WERI-Rb-1 (cell line): ENCODE measurements around the gene PLPPR3.

Experiments
- DNase-seq: peaks from one replicate; pipeline ENCODE4 v3.0.0-alpha.2; 2020
- H3K27ac ChIP-seq: fragments of 250-450 bp; sonication (Bioruptor Pico); 2 replicates; pipeline ENCODE4 v1.5.1; 2020; ENCODE audit warnings: mild to moderate bottlenecking, moderate library complexity
- H3K27me3 ChIP-seq: fragments of 250-450 bp; sonication (Bioruptor Pico); 2 replicates; pipeline ENCODE4 v1.5.1; 2021; ENCODE audit warnings: mild to moderate bottlenecking, low read depth, moderate library complexity; ENCODE audit not compliant: insufficient read depth, severe bottlenecking
- H3K36me3 ChIP-seq: fragments of 250-450 bp; sonication (Bioruptor Pico); 2 replicates; pipeline ENCODE4 v1.5.1; 2020; ENCODE audit warnings: mild to moderate bottlenecking, moderate library complexity
- H3K4me3 ChIP-seq: 2 replicates; pipeline ENCODE4 v1.5.1; 2011; ENCODE audit warnings: low read depth, mild to moderate bottlenecking, control low read depth, low read length
- H3K9me3 ChIP-seq: fragments of 250-450 bp; sonication (Bioruptor Pico); 2 replicates; pipeline ENCODE4 v1.5.1; 2021; ENCODE audit warnings: mild to moderate bottlenecking, moderate library complexity; ENCODE audit not compliant: severe bottlenecking
- TF ChIP-seq, protein P1 (sequence below): IDR thresholded peaks from 2 replicates; pipeline ENCODE4 v1.5.1; 2011; ENCODE audit warnings: low read depth, mild to moderate bottlenecking, control low read depth, inconsistent platforms, low read length

PLPPR3 gene

DNA sequence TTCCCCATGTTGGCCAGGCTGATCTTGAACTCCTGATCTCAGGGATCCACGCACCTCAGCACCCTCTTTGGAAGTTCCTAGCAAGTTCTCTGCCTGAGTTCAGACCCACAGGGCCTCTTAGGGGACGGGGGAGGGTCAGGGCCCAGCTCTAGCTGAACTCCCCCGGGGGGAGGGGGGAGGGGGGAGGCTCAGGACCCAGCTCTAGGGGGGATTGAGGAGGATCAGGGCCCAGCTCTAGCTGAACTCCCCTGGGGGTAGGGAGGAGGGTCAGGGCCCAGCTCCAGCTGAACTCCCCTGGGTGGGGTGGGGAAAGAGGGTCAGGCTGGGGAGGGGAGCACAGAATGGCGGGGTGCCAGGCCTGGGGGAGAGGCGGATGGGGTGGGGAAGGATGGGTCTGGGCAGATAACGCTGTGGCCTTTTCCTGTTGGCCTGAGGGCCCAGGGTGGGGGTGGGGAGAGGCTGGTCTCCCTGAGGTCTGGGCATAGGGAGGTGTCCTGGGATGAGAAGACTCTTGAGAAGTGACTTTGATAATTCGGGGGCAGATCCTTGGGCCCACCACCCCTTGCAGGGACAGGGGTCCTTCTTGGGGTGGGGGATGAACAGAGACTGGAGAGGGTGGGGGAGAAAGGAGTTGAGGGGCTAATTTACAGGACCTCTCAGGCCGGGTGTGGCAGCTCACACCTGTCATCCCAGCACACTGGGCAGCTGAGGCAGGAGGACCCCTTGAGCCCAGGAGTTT, 30.0 kb downstream of the PLPPR3 start:
- TF ChIP-seq, protein P1, sequence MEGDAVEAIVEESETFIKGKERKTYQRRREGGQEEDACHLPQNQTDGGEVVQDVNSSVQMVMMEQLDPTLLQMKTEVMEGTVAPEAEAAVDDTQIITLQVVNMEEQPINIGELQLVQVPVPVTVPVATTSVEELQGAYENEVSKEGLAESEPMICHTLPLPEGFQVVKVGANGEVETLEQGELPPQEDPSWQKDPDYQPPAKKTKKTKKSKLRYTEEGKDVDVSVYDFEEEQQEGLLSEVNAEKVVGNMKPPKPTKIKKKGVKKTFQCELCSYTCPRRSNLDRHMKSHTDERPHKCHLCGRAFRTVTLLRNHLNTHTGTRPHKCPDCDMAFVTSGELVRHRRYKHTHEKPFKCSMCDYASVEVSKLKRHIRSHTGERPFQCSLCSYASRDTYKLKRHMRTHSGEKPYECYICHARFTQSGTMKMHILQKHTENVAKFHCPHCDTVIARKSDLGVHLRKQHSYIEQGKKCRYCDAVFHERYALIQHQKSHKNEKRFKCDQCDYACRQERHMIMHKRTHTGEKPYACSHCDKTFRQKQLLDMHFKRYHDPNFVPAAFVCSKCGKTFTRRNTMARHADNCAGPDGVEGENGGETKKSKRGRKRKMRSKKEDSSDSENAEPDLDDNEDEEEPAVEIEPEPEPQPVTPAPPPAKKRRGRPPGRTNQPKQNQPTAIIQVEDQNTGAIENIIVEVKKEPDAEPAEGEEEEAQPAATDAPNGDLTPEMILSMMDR = no peak
- Histone ChIP-seq H3K4me3 (no peak overlapping the region), H3K27me3 (no peaks in the 10 kb centered on the region), H3K9me3 (no peaks in the 10 kb centered on the region), H3K36me3 (no peaks in the 10 kb centered on the region), H3K27ac (peak overlapping the region; percentile 72)
- DNase-seq = peak; percentile 81

DNA sequence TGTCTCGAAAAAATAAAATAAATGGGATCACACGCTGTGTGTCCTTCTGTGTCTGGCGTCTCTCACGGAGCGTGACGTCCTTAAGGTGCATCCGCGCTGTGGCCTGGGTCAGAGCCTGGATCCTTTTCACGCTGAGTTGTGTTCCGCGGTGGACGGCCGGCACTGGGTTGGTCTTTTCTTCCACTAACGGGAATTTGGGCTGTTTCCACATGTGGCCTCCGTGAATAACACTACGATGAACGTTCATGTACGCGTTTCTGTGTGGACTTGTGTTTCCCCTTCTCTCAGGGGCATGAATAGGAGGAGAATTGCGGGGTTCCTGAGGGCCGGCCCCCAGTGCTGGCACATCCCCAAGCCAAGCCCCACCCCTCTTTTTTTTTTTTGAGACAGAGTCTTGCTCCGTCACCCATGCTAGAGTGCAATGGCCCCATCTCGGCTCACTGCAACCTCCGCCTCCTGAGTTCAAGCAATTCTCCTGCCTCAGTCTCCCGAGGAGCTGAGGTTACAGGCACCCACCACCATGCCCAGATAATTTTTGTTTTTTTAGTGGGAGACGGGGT, 30.7 kb downstream of the PLPPR3 start:
- Histone ChIP-seq H3K4me3 (no peak overlapping the region), H3K9me3 (no peaks in the 10 kb centered on the region), H3K36me3 (no peaks in the 10 kb centered on the region), H3K27me3 (no peaks in the 10 kb centered on the region), H3K27ac (peak overlapping the region; percentile 72)
- no peak for DNase-seq
- TF ChIP-seq, protein P1 = no peak

DNA sequence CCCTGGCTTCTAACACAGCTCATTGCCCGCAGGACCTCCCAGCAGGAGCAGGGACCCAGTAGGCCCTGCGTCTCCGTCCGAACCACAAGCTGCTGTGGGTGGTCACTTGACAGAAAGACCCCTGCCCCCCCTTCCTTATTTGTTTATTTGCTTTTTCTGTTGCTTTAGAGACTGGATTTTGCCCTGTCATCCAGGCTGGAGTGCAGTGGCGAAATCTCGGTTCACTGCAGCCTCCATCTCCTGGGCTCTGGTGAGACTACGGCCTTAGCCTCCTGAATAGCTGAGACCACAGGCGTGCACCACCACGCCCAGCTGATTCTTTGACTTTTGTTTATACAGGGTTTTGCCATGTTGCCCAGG, 32.1 kb downstream of the PLPPR3 start:
- no peak for DNase-seq
- Histone ChIP-seq H3K27me3 (no peaks in the 10 kb centered on the region), H3K27ac (peak overlapping the region; percentile 87), H3K9me3 (no peaks in the 10 kb centered on the region), H3K4me3 (no peak overlapping the region), H3K36me3 (no peaks in the 10 kb centered on the region)
- TF ChIP-seq, protein P1 = no peak

DNA sequence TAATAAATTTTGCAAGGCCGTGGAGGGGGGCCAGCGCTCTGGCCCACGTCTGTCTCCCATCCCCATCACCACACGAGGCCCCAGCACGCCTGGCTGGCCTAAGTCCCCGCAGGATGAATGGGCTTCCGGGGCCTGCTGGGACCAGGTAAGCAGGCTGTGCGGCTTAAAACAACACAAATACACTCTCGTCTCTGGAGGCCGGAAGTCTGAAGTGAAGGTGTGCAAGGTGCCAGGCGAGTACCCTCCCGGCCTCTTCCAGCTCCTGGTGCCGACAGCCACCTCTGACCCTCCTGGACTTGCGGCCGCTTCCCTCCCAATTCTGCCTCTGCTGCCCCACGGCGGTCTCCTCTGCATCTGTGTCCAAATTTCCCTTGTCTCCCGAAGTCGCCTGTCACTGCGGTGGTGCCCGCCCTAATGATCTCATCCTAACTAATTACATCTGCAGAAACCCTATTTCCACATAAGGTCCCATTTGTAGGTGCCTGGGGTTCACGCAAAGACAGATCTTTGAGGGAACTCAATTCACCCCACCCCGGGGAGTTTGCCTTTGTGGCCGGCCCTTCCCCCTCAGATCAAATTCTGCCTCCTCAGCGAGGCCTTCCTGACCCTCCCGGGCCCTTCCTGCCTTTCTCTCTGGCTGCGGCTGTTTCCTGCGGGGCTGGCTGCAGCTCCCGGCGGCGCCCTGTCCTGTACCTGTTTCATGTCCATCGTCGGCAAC, 32.6 kb downstream of the PLPPR3 start:
- Histone ChIP-seq H3K9me3 (no peaks in the 10 kb centered on the region), H3K36me3 (no peaks in the 10 kb centered on the region), H3K27ac (peak overlapping the region; percentile 87), H3K27me3 (no peaks in the 10 kb centered on the region), H3K4me3 (peak overlapping the region; percentile 0)
- peak; percentile 83 for DNase-seq
- TF ChIP-seq, protein P1 = no peak

DNA sequence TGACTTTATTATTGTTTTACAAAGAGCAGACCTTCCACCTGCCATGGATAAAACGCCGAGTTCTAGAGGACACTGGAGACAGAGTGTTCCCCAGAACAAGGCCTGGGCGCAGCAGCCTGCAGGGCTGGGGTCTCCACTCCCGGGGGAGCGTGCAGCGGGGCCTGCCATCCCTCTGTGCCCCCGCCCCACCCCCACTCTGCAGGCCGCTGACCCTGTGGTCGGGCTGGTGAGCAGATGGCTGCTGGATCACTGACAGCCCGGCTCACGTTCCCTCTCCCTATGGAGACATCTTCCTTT, 33.1 kb downstream of the PLPPR3 start:
- H3K27ac ChIP-seq = peak overlapping the region; percentile 87
- DNase-seq = no peak
- peak overlapping the region; percentile 0; the same call in 1 of the 2 replicates for H3K4me3 ChIP-seq
- no peaks in the 10 kb centered on the region for H3K9me3 ChIP-seq
- H3K27me3 ChIP-seq = no peaks in the 10 kb centered on the region
- H3K36me3 ChIP-seq = no peaks in the 10 kb centered on the region
- TF ChIP-seq, protein P1 = no peak
